Head of caudate nucleus (tissue), 42 donors: ENCODE results near the gene TRMT112.

Experiments used
- DNase-seq, 42 donors: peaks; one replicate each; pipeline versions ENCODE4 v3.0.0 to v3.0.0-alpha.2; 2020 to 2021; ENCODE audit warnings: mixed read lengths in 7 of 42
- intact Hi-C: fragments of 100-400 bp; cut with DNase I; formaldehyde crosslinking; loops from one replicate; pipeline ENCODE4 v1.15.0; 2022

TRMT112 gene

DNA sequence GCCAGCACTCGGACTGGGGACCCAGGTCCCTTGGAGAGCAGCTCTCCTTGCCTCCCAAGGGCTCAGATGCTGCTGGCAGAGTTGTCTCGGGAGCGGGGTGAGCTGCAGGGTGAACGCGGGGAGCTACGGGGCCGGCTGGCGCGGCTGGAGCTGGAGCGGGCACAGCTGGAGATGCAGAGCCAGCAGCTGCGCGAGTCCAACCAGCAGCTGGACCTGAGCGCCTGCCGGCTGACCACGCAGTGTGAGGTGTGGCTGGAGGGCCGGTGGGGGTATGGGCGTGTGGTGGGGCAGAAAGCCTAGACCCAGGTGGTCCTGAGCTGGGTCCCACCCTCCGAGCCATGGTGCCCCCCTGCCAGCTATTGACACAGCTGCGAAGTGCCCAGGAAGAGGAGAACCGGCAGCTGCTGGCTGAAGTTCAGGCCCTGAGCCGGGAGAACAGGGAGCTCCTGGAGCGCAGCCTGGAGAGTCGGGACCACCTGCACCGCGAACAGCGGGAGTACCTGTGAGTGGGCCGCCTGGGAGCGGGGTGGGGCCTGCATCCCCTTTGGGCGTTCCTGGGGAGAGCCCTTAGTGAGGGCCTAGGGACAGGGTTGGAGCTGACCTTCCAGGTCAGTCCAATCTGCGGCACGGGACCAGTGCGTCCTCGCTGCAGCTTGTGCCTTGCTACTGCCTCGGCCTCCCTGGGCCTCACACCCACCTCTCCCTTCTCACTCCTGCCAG lies 35.8 kb upstream of the TRMT112 start:
- DNase-seq, result no peak

DNA sequence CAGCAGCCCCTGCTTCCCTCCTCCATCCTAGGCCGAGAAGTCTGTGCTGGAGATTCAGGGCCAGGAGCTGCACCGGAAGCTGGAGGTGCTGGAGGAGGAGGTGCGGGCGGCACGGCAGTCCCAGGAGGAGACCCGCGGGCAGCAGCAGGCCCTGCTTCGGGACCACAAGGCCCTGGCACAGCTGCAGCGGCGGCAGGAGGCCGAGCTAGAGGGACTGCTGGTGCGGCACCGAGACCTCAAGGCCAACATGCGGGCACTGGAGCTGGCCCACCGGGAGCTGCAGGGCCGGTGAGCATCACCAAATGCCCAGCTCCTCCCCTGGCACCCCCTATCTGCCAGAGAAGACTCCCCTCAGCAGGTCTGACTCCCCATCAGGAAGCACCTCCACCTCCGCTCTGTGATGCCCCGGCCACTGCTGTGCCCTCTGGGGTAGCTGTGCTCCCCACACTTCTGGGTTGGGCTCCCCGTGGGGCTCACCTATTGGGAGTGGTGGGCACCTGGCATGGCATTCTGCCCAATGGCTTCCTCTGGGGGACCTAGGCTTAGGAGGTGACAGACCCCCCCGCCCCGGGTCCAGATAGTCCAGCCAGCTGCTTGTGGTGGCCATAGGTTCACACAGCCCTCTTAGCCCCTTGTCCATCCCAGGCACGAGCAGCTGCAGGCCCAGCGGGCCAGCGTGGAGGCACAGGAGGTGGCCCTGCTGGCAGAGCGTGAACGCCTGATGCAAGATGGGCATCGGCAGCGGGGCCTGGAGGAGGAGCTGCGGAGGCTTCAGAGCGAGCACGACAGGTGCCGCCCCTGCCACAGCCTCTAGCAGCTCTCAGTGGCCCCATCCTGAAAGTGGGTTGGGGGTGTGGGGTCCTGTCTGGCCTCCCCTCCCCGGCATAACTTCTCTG lies 35.0 kb upstream of the TRMT112 start:
- no peak for DNase-seq
- intact Hi-C loops, result no loop called here

More for the DNA sequence above, 35.8 kb upstream of the TRMT112 start:
- intact Hi-C loops, result no loop called here

DNA sequence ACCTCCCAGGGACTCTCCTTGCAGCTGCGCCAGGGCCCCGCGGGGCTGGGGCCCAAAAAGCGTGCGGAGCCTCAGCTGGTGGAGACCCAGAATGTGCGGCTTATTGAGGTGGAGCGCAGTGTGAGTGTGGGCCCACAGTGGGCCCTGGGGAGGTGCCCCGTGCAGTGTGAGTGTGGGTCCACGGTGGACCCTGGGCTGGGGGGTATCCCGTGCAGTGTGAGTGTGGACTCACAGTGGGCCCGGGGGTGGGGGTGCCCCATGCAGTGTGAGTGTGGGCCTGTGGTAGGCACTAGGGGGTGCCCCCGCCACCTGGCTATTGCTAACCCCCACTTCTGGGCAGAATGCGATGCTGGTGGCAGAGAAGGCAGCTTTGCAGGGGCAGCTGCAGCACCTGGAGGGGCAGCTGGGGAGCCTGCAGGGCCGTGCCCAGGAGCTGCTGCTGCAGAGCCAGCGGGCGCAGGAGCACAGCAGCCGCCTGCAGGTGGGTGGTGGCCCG lies 33.8 kb upstream of the TRMT112 start:
- DNase-seq, result no peak
- intact Hi-C loops, result no loop called here

DNA sequence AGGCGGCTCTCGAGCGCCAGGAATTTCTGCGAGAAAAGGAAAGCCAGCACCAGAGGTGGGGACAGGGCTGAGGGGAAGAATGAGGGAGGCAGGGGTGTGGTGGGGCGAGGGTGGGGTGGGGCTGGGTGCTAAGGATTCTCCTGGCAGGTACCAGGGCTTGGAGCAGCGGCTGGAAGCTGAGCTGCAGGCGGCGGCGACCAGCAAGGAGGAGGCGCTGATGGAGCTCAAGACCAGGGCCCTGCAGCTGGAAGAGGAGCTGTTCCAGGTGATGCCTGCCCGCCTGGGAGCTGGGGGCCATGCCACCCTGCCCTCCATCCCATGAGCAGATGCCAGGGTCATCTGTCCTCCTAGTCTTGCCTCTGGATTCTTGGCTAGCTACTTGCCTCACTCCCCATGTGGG lies 32.0 kb upstream of the TRMT112 start:
- DNase-seq, result no peak

DNA sequence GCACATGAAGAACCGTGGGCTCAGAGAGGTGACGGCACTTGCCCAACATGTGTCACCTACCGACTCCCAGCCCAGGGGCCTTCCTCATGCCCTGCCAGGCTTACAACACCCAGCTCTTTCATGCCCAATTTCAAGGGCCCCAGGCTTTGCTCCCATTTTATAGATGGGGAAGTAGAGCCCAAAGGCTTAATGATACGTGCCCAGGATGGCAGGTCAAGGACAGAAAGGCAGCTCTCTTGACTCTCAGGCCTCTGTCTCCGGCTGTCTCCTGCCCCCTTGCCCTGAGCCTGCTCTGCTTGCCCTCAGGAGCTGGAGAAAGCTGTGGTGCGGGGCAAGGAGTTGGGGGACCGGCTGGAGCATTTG lies 31.6 kb upstream of the TRMT112 start:
- DNase-seq, result no peak
- intact Hi-C loops, result no loop called here

More for the DNA sequence above, 32.0 kb upstream of the TRMT112 start:
- intact Hi-C loops, result no loop called here

DNA sequence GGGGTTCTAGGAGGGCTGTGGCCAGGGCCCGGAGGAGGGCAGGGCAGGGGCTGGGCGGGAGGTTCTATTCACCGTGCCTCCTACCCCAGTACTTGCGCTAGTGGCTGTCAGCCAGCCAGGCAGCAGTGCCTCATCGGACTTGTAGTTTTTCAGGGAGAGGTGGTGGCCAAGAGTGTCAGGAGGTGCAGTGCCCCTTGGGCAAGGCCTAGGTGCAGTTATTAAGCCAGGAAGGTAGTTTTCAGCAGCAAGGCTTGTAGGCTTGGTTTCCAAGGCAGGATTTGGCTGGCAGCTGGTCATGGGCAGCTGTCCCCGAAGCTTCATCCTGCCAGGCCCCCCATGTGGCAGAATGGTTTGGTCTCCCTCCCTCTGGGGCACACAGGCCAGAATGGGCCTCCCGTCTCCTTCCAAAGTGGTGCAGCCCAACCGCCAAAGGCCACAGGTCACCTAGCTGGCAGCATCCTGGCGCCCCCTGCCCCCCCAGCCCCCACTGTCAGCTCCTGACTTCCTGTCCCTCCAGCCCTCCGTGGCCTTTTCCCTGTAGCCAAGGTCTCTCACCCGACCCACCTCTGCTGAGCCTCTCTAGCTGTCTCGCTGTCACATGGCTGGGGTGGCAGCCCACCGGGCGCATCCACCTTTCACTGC lies 31.1 kb upstream of the TRMT112 start:
- intact Hi-C loops, result no loop called here
- no peak for DNase-seq

DNA sequence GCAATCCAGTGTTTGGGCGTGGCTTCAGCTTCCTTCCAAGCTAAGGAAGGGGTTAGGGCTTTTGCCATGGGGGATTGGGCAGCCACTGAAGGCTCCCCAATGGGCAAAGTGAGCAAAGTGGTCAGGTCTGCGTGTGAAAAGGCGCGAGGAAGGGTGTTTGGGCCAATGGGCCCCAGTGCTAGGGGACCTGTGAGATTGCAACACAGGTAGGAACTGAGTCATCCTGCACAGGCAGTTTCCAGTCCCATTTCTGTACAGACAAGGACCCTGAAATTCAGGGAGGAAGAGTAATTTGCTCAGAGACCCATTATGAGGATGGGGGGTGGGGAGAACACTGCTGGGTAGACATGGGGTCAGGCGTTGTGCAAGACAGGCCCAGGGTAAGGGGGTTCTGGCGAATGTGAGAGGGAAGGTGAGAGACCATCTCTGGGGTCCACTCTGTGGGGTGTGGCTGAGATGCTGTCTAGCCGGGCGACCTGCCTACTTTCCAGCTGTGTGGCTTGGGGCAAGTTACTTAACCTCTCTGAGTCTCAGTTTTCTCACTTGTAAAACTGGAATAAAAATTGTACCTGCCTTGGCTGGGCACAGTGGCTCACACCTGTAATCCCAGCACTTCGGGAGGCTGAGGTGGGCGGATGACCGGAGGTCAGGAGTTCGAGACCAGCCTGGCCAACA lies 30.0 kb upstream of the TRMT112 start:
- intact Hi-C loops, result no loop called here

DNA sequence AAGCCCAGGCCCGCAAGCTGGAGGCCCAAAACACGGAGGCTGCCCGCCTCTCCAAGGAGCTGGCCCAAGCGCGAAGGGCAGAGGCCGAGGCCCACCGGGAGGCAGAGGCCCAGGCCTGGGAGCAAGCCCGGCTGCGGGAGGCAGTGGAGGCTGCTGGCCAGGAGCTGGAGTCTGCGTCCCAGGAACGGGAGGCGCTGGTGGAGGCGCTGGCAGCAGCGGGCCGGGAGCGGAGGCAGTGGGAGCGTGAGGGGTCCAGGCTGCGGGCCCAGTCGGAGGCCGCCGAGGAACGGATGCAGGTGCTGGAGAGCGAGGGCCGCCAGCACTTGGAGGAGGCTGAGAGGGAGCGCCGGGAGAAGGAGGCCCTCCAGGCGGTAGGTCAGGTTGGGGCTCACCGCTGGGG lies 27.4 kb upstream of the TRMT112 start:
- intact Hi-C loops, result no loop called here
- no peak for DNase-seq

More for the DNA sequence above, 30.0 kb upstream of the TRMT112 start:
- no peak for DNase-seq

DNA sequence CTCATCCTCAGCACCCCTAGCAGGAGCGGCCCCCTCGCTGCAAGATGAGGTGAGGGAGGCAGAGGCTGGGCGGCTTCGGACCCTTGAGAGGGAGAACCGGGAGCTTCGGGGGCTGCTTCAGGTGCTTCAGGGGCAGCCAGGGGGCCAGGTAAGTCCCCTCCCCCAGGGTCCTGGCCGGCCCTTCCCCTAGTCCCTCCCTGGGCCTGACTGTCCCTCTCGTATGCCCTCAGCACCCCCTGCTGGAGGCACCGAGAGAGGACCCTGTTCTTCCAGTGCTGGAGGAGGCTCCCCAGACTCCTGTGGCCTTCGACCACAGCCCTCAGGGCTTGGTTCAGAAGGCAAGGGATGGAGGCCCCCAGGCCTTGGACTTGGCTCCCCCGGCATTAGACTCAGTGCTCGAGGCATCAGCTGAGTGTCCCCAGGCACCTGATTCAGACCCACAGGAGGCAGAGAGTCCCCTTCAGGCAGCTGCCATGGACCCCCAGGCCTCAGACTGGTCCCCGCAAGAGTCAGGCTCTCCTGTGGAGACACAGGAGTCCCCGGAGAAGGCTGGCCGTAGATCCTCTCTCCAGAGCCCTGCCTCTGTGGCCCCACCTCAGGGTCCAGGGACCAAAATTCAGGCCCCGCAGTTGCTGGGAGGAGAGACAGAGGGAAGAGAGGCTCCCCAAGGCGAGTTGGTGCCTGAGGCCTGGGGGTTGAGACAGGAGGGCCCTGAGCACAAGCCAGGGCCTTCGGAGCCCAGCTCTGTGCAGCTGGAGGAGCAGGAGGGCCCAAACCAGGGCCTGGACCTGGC lies 26.6 kb upstream of the TRMT112 start:
- intact Hi-C loops, result no loop called here
- peak in 5 of 42 donors; percentile 20 to 53 (median 25) for DNase-seq

DNA sequence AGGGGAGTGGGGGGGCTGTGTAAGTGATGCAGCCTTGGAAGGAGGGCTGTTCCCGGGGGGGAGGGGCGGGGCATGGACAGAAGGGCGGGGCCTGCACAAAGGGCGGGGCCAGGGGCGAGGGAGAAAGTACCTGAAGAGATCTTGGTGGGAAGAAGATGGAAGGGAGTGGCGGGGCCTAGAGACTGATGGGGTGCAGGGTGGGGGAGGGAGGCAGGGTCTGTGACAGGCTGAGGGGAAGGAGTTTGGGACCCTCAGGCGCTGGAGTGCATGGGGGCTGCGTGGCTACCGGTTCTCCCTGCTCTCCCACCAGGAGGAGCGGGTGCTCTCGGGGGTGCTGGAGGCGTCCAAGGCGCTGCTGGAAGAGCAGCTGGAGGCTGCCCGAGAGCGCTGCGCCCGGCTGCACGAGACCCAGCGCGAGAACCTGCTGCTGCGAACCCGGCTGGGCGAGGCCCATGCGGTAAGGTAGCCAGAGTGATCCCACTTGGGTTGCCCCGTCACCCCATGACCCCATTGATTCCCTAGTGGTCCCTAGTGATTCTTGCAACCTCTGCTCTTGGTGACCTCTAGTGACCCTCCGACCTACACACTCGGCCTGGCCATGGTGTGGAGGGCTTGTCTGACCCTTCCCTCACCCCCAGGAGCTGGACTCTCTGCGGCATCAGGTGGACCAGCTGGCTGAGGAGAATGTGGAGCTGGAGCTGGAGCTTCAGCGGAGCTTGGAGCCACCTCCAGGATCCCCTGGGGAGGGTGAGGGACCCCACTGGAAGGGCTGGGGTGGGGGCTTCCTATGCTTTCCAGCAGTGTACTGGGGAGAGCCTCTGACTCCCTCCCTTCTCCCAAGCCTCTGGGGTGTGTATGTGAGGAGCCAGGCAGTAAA lies 25.7 kb upstream of the TRMT112 start:
- intact Hi-C loops, result no loop called here
- DNase-seq, result peak in 5 of 42 donors; percentile 21 to 51 (median 46)

DNA sequence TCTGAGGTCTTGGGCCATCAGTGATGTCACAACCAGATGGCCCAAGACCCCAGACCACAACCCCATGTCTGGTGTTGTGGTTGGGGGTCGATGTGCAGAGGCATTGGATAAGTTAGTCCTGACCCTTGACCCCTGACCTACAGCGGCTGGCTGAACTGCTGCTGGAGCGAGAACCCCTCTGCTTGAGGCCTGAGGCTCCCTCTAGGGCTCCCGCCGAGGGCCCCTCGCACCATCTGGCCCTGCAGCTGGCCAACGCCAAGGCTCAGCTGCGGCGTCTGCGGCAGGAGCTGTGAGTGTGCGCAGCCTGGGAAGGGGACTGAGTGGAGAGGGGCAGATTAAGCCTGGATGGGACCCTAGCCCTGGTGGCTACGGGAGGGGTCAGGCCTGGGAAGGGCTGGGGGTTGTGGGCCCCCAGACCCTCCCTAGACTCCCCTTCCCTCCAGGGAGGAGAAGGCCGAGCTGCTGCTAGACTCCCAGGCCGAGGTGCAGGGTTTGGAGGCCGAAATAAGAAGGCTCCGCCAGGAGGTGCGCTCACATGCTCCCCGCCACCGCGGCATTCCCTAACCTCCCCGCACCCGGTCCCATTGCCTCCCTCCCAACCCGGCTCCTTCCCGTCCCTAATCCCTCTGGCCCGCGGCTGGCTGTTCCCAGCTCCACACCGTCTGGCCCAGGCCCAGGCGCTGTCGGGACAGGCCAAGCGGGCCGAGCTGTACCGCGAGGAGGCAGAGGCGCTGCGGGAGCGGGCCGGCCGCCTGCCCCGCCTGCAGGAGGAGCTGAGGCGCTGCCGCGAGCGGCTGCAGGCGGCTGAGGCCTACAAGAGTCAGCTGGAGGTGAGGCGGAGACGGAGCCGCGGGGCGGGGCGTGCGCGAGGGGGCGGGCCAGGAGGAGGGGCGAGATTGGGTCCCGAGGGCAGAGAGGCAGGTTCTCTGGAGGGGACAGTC lies 24.8 kb upstream of the TRMT112 start:
- intact Hi-C loops, result no loop called here

DNA sequence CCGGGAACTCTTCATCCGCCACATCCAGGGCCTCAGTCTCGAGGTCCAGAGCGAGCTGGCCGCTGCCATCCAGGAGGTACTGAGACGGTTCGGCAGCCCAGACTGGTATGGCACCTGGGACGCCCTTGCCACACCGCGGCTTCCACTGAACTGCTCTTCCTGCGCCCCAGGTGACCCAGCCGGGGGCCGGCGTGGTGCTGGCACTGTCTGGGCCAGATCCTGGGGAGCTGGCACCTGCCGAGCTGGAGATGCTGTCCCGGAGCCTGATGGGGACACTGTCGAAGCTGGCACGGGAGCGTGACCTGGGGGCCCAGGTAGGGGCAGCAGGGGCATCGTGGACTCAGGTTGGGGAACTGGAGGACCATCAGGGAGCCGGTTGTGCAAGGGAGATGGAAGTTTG lies 24.1 kb upstream of the TRMT112 start:
- intact Hi-C loops, result no loop called here
- DNase-seq, result no peak

More for the DNA sequence above, 24.8 kb upstream of the TRMT112 start:
- peak; percentile 71 to 94 (median 88) for DNase-seq

DNA sequence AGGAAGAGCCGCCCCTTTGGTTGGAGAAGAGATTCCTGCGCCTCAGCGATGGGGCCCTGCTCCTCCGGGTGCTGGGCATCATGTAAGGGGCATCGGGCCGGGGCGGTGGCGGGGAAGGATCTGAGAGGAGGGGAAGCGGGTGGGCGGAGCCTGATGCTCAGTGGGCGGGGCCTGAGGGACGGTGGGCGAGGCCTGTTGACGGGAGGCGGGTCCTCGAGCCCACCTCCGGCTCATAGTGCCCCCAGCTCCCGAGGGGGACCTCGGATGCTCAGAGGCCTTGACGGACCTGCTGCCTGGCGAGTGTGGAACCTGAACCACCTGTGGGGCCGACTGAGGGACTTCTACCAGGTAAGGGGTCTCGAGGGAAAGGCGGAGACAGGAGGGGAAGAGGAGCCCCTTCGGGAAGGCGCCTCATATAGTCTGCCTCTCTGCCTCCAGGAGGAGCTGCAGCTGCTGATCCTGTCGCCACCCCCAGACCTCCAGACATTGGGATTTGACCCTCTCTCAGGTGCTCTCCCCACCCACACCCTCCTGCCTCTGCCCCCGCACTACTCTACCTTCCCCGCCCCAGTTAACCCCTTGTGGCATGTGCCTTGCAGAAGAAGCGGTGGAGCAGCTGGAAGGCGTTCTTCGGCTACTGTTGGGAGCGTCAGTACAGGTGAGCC lies 23.4 kb upstream of the TRMT112 start:
- DNase-seq, result peak in 25 of 42 donors; percentile 23 to 70 (median 43)

DNA sequence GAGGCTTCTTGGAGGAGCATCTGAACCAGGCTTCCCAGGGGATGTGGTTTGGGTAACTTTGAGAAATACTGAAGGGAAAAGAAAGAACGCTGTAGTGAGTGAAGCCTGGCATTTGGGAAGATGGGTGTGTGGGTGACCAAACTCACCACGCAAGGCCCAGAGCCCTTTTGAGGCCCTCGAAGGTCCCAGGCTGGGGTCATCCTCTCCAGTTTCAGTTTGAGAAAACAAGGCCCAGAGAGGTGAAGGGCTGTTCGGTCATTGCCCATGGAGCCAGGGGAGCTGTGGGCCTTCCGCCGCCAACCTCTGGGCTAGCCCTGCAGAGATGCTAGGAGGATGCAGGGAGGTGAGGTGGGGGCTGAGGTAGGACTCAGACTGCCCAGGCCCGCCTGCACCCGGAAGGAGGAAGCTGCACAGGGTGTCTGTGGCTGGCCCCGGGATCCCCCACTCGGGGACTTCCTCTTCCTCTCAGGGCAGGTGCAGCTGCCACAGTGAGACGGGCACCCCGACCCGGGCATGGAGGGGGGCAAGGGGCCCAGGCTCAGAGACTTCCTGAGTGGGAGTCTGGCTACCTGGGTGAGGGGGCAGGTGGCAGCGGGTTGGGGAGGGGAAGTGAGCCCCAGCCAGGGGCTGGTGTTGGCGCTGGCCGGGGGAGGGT lies 22.5 kb upstream of the TRMT112 start, which contains the start of gene CCDC88B:
Gene CCDC88B, plus strand, starts transcription at position 451 of the 655 bp plus-strand sequence. Its CDS starts 63 bp downstream, at position 514.
- peak in 33 of 42 donors; percentile 26 to 67 (median 44) for DNase-seq
- intact Hi-C loops, result no loop called here

More for the DNA sequence above, 23.4 kb upstream of the TRMT112 start:
- intact Hi-C loops, result no loop called here

DNA sequence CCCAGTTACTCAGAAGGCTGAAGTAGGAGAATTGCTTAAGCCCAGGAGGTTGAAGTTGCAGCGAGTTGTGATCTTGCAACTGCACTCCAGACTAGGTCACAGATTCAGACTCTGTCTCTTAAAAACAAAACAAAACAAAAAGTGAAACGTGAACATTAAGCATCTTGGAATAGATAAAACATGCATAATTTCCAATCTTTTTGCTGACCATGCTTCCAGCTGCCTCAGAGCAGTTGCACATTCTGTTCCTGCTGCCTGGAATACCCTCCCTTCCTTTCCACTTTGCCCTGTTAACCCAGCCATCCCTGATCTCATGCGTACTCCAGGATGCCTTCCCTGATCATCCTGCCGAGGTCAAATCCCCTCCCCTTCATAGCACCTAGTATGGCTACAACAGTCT lies 21.9 kb upstream of the TRMT112 start:
- DNase-seq, result no peak
- intact Hi-C loops, result no loop called here
